DND-41 (cell line): ENCODE data around the gene KCNAB1.

ENCODE experiments used
- EZH2 ChIP-seq: IDR thresholded peaks from 3 replicates; pipeline ENCODE4 v1.6.1; 2012; ENCODE audit warnings: borderline replicate concordance, low read depth, mild to moderate bottlenecking, moderate library complexity, low read length, inconsistent platforms; ENCODE audit not compliant: severe bottlenecking
- TF ChIP-seq, protein P1 (sequence below): IDR thresholded peaks from 2 replicates; pipeline ENCODE4 v1.5.1; 2012; ENCODE audit warnings: borderline replicate concordance, low read length, moderate library complexity, mild to moderate bottlenecking; ENCODE audit not compliant: poor library complexity, severe bottlenecking; ENCODE audit errors: extremely low read depth

DNA sequence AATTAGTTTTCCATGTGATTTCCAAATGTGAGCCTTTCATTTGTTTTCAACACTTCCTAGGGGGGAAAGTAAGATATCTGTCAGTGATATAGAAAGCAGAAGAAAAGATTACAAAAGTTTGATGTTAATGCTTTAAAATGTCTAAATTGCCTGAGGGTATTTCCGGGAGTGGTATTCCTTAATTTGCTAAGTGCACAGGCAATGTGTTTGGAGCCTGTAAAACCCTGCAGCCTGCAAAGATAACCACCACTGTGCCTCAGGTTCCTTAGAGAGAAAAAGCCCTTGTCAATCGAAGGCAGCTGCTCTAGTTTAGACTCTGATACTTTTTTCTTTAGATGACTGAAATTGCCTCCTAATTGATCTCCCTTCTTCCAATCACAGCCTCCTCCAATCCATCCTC lies 279.7 kb downstream of the KCNAB1 start:
- TF ChIP-seq, protein P1, sequence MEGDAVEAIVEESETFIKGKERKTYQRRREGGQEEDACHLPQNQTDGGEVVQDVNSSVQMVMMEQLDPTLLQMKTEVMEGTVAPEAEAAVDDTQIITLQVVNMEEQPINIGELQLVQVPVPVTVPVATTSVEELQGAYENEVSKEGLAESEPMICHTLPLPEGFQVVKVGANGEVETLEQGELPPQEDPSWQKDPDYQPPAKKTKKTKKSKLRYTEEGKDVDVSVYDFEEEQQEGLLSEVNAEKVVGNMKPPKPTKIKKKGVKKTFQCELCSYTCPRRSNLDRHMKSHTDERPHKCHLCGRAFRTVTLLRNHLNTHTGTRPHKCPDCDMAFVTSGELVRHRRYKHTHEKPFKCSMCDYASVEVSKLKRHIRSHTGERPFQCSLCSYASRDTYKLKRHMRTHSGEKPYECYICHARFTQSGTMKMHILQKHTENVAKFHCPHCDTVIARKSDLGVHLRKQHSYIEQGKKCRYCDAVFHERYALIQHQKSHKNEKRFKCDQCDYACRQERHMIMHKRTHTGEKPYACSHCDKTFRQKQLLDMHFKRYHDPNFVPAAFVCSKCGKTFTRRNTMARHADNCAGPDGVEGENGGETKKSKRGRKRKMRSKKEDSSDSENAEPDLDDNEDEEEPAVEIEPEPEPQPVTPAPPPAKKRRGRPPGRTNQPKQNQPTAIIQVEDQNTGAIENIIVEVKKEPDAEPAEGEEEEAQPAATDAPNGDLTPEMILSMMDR = no peak
- no peak for TF ChIP-seq EZH2
